Measurements from ENCODE around the gene ITGA1.

DNA sequence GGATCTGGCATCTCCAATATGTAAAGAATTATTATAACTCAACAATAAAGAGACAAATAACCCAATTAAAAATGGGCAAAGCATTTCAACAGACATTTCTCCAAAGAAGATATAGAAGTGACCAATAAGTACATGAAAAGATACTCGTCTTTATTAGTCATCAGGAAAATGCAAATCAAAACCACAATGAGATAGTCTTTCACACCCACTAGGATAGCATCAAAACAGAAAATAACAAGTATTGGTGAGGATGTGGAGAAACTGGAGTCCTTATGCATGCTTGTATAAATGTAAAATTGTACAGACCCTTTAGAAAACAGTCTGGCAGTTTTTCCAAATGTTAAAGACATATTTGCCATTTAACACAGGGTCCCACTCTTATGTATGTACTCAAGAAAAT, 39.1 kb upstream of the ITGA1 start:
- TF ChIP-seq, protein P1, sequence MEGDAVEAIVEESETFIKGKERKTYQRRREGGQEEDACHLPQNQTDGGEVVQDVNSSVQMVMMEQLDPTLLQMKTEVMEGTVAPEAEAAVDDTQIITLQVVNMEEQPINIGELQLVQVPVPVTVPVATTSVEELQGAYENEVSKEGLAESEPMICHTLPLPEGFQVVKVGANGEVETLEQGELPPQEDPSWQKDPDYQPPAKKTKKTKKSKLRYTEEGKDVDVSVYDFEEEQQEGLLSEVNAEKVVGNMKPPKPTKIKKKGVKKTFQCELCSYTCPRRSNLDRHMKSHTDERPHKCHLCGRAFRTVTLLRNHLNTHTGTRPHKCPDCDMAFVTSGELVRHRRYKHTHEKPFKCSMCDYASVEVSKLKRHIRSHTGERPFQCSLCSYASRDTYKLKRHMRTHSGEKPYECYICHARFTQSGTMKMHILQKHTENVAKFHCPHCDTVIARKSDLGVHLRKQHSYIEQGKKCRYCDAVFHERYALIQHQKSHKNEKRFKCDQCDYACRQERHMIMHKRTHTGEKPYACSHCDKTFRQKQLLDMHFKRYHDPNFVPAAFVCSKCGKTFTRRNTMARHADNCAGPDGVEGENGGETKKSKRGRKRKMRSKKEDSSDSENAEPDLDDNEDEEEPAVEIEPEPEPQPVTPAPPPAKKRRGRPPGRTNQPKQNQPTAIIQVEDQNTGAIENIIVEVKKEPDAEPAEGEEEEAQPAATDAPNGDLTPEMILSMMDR (IDR thresholded peaks at IDR 0.05; ENCODE audit: control extremely low read depth in 1 of 3, insufficient read depth in 1 of 3, low read depth in 1 of 3, low read length in 3 of 3) = no peak
- no peak for TF ChIP-seq GABPA (IDR thresholded peaks at IDR 0.05; ENCODE audit: borderline replicate concordance, insufficient read depth, low read length)
- TF ChIP-seq ZNF274 (IDR thresholded peaks at IDR 0.05; ENCODE audit: borderline replicate concordance, extremely low read depth, low read length) = no peak
- no peak for TF ChIP-seq CHD2 (IDR thresholded peaks at IDR 0.05; ENCODE audit: low read length)
- no peak for TF ChIP-seq EP300 (IDR thresholded peaks at IDR 0.05; ENCODE audit: borderline replicate concordance in 1 of 2, low read depth in 2 of 2, low read length in 2 of 2)
